OCI-LY7 (cell line): ENCODE measurements around the gene CGB7. TPM values are rescaled to one million over a fixed set of nuclear protein-coding genes. Genes with fewer than 3 reads are reported as not detected.
A peak's percentile ranks its signal among the peaks of the same experiment; 100 is the strongest.

Experiments
- BruUV-seq: library from RNA; stranded (reverse); fragments of 400-500 nt; replicated peaks from 2 replicates; lab custom pipeline; 2021; lab: Mats Ljungman, UMichigan
- CTCF ChIA-PET: fragments of 300-600 bp; sonication (Branson Sonifier 250); formaldehyde crosslinking; loops from one replicate; lab custom pipeline; 2022; ENCODE audit warnings: antibody characterized with exemption; ENCODE audit not compliant: unreplicated experiment; lab: Charles Lee
- POLR2A ChIA-PET: fragments of 300-600 bp; sonication (Branson Sonifier 250); formaldehyde crosslinking; loops from one replicate; lab custom pipeline; 2022; ENCODE audit warnings: antibody characterized with exemption; lab: Charles Lee
- DNase-seq: peaks from one replicate; pipeline ENCODE4 v3.0.0-alpha.2; 2015; ENCODE audit warnings: low spot score
- H2AFZ ChIP-seq: fragments of 200-600 bp; sonication (generic), shearing (Covaris generic); 2 replicates; pipeline ENCODE4 v1.6.1; 2014; ENCODE audit warnings: mild to moderate bottlenecking, antibody characterized with exemption, low read length, moderate library complexity
- H3K27ac ChIP-seq: fragments of 200-600 bp; sonication (generic); 2 replicates; pipeline ENCODE4 v1.5.1; 2014; ENCODE audit warnings: mixed run types, low read depth, mild to moderate bottlenecking, moderate library complexity, low read length, inconsistent platforms; ENCODE audit not compliant: poor library complexity, severe bottlenecking
- H3K36me3 ChIP-seq: fragments of 200-600 bp; sonication (generic); 2 replicates; pipeline ENCODE4 v1.6.1; 2014; ENCODE audit warnings: mild to moderate bottlenecking, antibody characterized with exemption, low read length, moderate library complexity, mixed read lengths; ENCODE audit not compliant: insufficient read depth
- H3K4me1 ChIP-seq: fragments of 200-600 bp; sonication (generic); 2 replicates; pipeline ENCODE4 v1.5.1; 2014; ENCODE audit warnings: mild to moderate bottlenecking, low read length; ENCODE audit not compliant: insufficient read depth, poor library complexity, severe bottlenecking
- H3K4me2 ChIP-seq: fragments of 200-600 bp; sonication (generic); 2 replicates; pipeline ENCODE4 v1.6.1; 2014; ENCODE audit warnings: mild to moderate bottlenecking, low read length
- H3K4me3 ChIP-seq: fragments of 200-600 bp; sonication (generic); 2 replicates; pipeline ENCODE4 v1.5.1; 2014; ENCODE audit warnings: mild to moderate bottlenecking, low read depth, low read length; ENCODE audit not compliant: poor library complexity, severe bottlenecking
- H3K79me2 ChIP-seq: fragments of 200-600 bp; sonication (generic); 2 replicates; pipeline ENCODE4 v1.6.1; 2016; ENCODE audit warnings: low read depth, mild to moderate bottlenecking, low read length, moderate library complexity, mixed read lengths; ENCODE audit not compliant: insufficient read depth
- H3K9me2 ChIP-seq: fragments of 200-600 bp; sonication (generic); 2 replicates; pipeline ENCODE4 v1.6.1; 2016; ENCODE audit warnings: mild to moderate bottlenecking, low read length, mixed read lengths; ENCODE audit not compliant: insufficient read depth
- H3K9me3 ChIP-seq: fragments of 200-600 bp; sonication (generic); 2 replicates; pipeline ENCODE4 v1.6.1; 2014; ENCODE audit warnings: mild to moderate bottlenecking, mixed run types, low read length, mixed read lengths
- H4K20me1 ChIP-seq: fragments of 200-600 bp; sonication (generic); 2 replicates; pipeline ENCODE4 v1.6.1; 2014; ENCODE audit warnings: mild to moderate bottlenecking, antibody characterized with exemption, low read length, moderate library complexity, mixed read lengths; ENCODE audit not compliant: insufficient read depth
- EZH2phosphoT487 ChIP-seq: fragments of 200-600 bp; sonication (generic); IDR thresholded peaks from 2 replicates; pipeline ENCODE4 v1.6.1; 2018; ENCODE audit warnings: low read depth, borderline replicate concordance, mild to moderate bottlenecking, mixed run types, antibody characterized with exemption, low read length, moderate library complexity, mixed read lengths
- intact Hi-C: fragments of 100-400 bp; cut with micrococcal nuclease; formaldehyde crosslinking; loops from one replicate; pipeline ENCODE4 v1.10.0; 2022; ENCODE audit not compliant: unreplicated experiment
- total RNA-seq, 2 experiments: library from RNA; depleted of rRNA in 1 of 2; stranded (reverse); fragments of >200 nt in 1 of 2; shearing (Covaris generic) in 1 of 2; gene quantifications; 2 replicates each; pipeline ENCODE4 v1.2.3, GENCODE V29; 2014 to 2022
- TF ChIP-seq, protein P1 (sequence below): fragments of 200-600 bp; sonication (generic); conservative IDR thresholded peaks from 2 replicates; pipeline ENCODE4 v1.5.1; 2014; ENCODE audit warnings: mild to moderate bottlenecking, antibody characterized with exemption, low read length, moderate library complexity, mixed read lengths

CGB7 gene
- total RNA-seq, 2 experiments from 2014 or later, result not detected

GRCh38 chr19:49084206-49085019 is 26.9 kb upstream of the CGB7 start:
- no peak for DNase-seq
- CTCF ChIA-PET, result no interaction called here
- H4K20me1 ChIP-seq, result peaks cover 24% of the 10 kb centered on the region
- intact Hi-C loops, result no loop called here
- POLR2A ChIA-PET, result no interaction called here
- peak overlapping the region; percentile 98 for H3K4me3 ChIP-seq
- peaks cover 40% of the 10 kb centered on the region for H3K79me2 ChIP-seq
- H2AFZ ChIP-seq, result peak overlapping the region; percentile 92
- H3K4me2 ChIP-seq, result peak overlapping the region; percentile 69
- BruUV-seq, result no TSS peak
- no peaks in the 10 kb centered on the region for H3K9me2 ChIP-seq
- H3K4me1 ChIP-seq, result peaks cover 21% of the 10 kb centered on the region
- no peak for TF ChIP-seq EZH2phosphoT487
- TF ChIP-seq, protein P1, sequence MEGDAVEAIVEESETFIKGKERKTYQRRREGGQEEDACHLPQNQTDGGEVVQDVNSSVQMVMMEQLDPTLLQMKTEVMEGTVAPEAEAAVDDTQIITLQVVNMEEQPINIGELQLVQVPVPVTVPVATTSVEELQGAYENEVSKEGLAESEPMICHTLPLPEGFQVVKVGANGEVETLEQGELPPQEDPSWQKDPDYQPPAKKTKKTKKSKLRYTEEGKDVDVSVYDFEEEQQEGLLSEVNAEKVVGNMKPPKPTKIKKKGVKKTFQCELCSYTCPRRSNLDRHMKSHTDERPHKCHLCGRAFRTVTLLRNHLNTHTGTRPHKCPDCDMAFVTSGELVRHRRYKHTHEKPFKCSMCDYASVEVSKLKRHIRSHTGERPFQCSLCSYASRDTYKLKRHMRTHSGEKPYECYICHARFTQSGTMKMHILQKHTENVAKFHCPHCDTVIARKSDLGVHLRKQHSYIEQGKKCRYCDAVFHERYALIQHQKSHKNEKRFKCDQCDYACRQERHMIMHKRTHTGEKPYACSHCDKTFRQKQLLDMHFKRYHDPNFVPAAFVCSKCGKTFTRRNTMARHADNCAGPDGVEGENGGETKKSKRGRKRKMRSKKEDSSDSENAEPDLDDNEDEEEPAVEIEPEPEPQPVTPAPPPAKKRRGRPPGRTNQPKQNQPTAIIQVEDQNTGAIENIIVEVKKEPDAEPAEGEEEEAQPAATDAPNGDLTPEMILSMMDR, result no peak
- H3K27ac ChIP-seq, result peak overlapping the region; percentile 68
- peaks cover 33% of the 10 kb centered on the region for H3K36me3 ChIP-seq
- H3K9me3 ChIP-seq, result no peaks in the 10 kb centered on the region

DNA sequence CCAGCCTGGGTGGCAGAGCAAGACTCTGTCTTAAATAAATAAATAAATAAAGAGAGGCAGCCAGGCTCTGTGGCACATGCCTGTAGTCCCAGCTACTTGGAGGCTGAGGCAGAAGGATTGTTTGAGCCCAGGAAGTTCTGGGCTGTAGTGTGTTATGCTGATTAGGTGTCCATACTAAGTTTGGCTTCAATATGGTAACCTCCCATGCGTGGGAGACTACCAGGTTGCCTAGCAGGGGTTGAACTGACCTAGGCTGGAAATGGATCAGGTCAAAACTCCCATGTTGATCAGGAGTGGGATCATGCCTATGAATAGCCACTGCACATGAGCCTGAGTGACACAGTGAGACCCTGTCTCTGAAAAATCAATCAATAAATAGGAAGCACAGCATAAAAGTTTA is 23.7 kb upstream of the CGB7 start:
- no peak overlapping the region for H3K4me3 ChIP-seq
- H3K79me2 ChIP-seq, result peaks cover 10% of the 10 kb centered on the region
- intact Hi-C loops, result no loop called here
- no peak overlapping the region for H2AFZ ChIP-seq
- H3K9me3 ChIP-seq, result no peaks in the 10 kb centered on the region
- H4K20me1 ChIP-seq, result peaks cover 6% of the 10 kb centered on the region
- H3K9me2 ChIP-seq, result no peaks in the 10 kb centered on the region
- CTCF ChIA-PET, result no interaction called here
- peaks cover 6% of the 10 kb centered on the region for H3K4me1 ChIP-seq
- no peak for DNase-seq
- peaks cover 5% of the 10 kb centered on the region for H3K36me3 ChIP-seq
- no peak overlapping the region for H3K27ac ChIP-seq
- no peak overlapping the region for H3K4me2 ChIP-seq
- TF ChIP-seq EZH2phosphoT487, result no peak
- TF ChIP-seq, protein P1, result no peak
- no TSS peak for BruUV-seq
- POLR2A ChIA-PET, result no interaction called here

DNA sequence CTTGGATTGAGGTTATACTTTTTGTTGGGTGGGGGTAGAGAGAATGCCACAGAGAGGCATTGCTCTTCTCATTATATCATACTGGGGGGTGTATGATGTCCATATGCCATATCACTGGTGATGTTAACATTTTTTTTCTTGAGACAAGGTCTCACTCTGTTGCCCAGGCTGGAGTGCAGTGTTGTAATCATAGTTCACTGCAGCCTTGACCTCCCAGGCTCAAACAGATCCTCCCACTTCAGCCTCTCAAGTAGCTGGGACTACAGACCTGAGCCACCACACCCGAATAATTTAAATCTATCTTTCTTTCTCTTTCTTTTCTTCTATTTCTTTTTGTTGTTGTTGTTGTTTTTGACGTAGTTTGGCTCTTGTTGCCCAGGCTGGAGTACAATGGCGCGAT is 22.8 kb upstream of the CGB7 start:
- no peaks in the 10 kb centered on the region for H3K9me3 ChIP-seq
- ChIA-PET POLR2A (no interaction called here), CTCF (no interaction called here)
- no peak for DNase-seq
- H2AFZ ChIP-seq, result no peak overlapping the region
- H3K4me3 ChIP-seq, result no peak overlapping the region
- H3K36me3 ChIP-seq, result no peaks in the 10 kb centered on the region
- H3K4me2 ChIP-seq, result no peak overlapping the region
- no TSS peak for BruUV-seq
- H3K4me1 ChIP-seq, result peaks cover 6% of the 10 kb centered on the region
- H3K9me2 ChIP-seq, result no peaks in the 10 kb centered on the region
- H3K27ac ChIP-seq, result no peak overlapping the region
- peaks cover under 1% of the 10 kb centered on the region; the same call in 1 of the 2 replicates for H3K79me2 ChIP-seq
- no peak for TF ChIP-seq EZH2phosphoT487
- TF ChIP-seq, protein P1, result no peak
- intact Hi-C loops, result no loop called here
- no peaks in the 10 kb centered on the region for H4K20me1 ChIP-seq
